K562 (cell line): ENCODE data around the gene MFN1. TPM values are rescaled to one million over a fixed set of nuclear protein-coding genes. Genes with fewer than 3 reads are reported as not detected.

Source experiments
- ATAC-seq: fragments of 200-7000 bp; cut with Tn5 transposase; 3 replicates; pipeline ENCODE4 v1.9.1; 2020; ENCODE audit warnings: moderate library complexity
- BruUV-seq: library from RNA; stranded (reverse); fragments of 400-500 nt; replicated peaks from 2 replicates; lab custom pipeline; 2021; lab: Mats Ljungman, UMichigan
- CTCF ChIA-PET: fragments of 300-600 bp; formaldehyde crosslinking; extraction: SDS; loops from one replicate; lab custom pipeline; 2021; ENCODE audit warnings: low intra/inter-chr PET ratio; lab: Yijun Ruan, JAX
- POLR2A ChIA-PET: fragments of 300-600, 350-650 bp; sonication (Branson Sonifier 250); formaldehyde crosslinking; extraction: SDS; loops from one replicate; lab custom pipeline; 2021; ENCODE audit warnings: antibody characterized with exemption, inconsistent platforms; lab: Yijun Ruan, JAX
- DNase-seq, 4 experiments: peaks; one replicate each; pipeline versions ENCODE4 v3.0.0 to v3.0.0-alpha.2; 2011 to 2018; ENCODE audit warnings: low spot score in 3 of 4, mixed read lengths in 3 of 4; ENCODE audit errors: extremely low read depth in 1 of 4
- FAIRE-seq: peaks from 2 replicates; lab custom pipeline; 2011; peaks lifted over from hg19 to GRCh38; lab: Jason Lieb, UNC
- H2AFZ ChIP-seq: 2 replicates; pipeline ENCODE4 v1.6.0; 2011; ENCODE audit warnings: low read depth, low read length, control low read depth, inconsistent platforms
- H3K27ac ChIP-seq: fragments of 200-600 bp; 3 replicates; pipeline ENCODE4 v1.8.0; 2011; ENCODE audit warnings: low read depth, mild to moderate bottlenecking, control low read depth, inconsistent platforms, low read length, moderate library complexity, mixed read lengths; ENCODE audit errors: extremely low read depth
- H3K27me3 ChIP-seq, 2 experiments: fragments of 300-600 bp in 1 of 2; 2 replicates in 1 of 2; 3 replicates in 1 of 2; pipeline versions ENCODE4 v1.6.0 to v1.8.0; 2011; ENCODE audit warnings: inconsistent platforms in 2 of 2, low read length in 2 of 2, mild to moderate bottlenecking in 1 of 2, mixed read lengths in 1 of 2, moderate library complexity in 1 of 2; ENCODE audit not compliant: control insufficient read depth in 2 of 2, insufficient read depth in 2 of 2
- H3K36me3 ChIP-seq: fragments of 300-600 bp; 3 replicates; pipeline ENCODE4 v1.8.0; 2011; ENCODE audit warnings: mild to moderate bottlenecking, low read length, inconsistent platforms; ENCODE audit not compliant: control insufficient read depth, insufficient read depth
- H3K4me1 ChIP-seq, 2 experiments: fragments of 200-600 bp in 1 of 2; replicated peaks in 1 of 2; 2 replicates in 1 of 2; 3 replicates in 1 of 2; pipeline versions ENCODE4 v1.5.1 to v1.8.0; 2011; ENCODE audit warnings: inconsistent platforms in 2 of 2, low read length in 2 of 2, mild to moderate bottlenecking in 1 of 2, mixed read lengths in 1 of 2, moderate library complexity in 1 of 2; ENCODE audit not compliant: control insufficient read depth in 2 of 2, insufficient read depth in 2 of 2
- H3K4me2 ChIP-seq: 2 replicates; pipeline ENCODE4 v1.6.1; 2011; ENCODE audit warnings: low read length, control low read depth, inconsistent platforms, mixed read lengths; ENCODE audit not compliant: insufficient read depth
- H3K4me3 ChIP-seq: fragments of 200-600 bp; sonication (generic), shearing (Covaris generic); 2 replicates; pipeline ENCODE4 v1.5.1; 2016; ENCODE audit warnings: control low read depth, inconsistent platforms
- H3K79me2 ChIP-seq: fragments of 200-600 bp; 3 replicates; pipeline ENCODE4 v1.8.0; 2011; ENCODE audit warnings: low read length, inconsistent platforms; ENCODE audit not compliant: control insufficient read depth, insufficient read depth
- H3K9ac ChIP-seq, 2 experiments: 2 replicates each; pipeline versions ENCODE4 v1.6.0 to v1.6.1; 2011; ENCODE audit warnings: low read depth in 2 of 2, low read length in 2 of 2, control low read depth in 1 of 2, inconsistent platforms in 1 of 2, mild to moderate bottlenecking in 1 of 2, mixed read lengths in 1 of 2; ENCODE audit not compliant: insufficient read depth in 1 of 2
- H3K9me1 ChIP-seq: one replicate; pipeline ENCODE4 v1.6.0; 2011; ENCODE audit warnings: inconsistent platforms, mild to moderate bottlenecking, low read length, moderate library complexity; ENCODE audit not compliant: control insufficient read depth, insufficient read depth
- H3K9me3 ChIP-seq: replicated peaks from 2 replicates; pipeline ENCODE4 v1.5.1; 2011; ENCODE audit warnings: low read depth, low read length, inconsistent platforms; ENCODE audit not compliant: control insufficient read depth, insufficient read depth
- H4K20me1 ChIP-seq: replicated peaks from 2 replicates; pipeline ENCODE4 v1.6.1; 2011; ENCODE audit warnings: low read length, inconsistent platforms, mixed read lengths; ENCODE audit not compliant: control insufficient read depth, insufficient read depth
- BACH1 ChIP-seq: fragments of 200-800 bp; sonication (Bioruptor generic); IDR thresholded peaks from 2 replicates; pipeline ENCODE4 v1.6.1; 2016; ENCODE audit warnings: missing genetic modification characterization, missing compliant biosample characterization
- CAMTA2 ChIP-seq: fragments of 250-450 bp; sonication (Bioruptor Pico); conservative IDR thresholded peaks from 2 replicates; pipeline ENCODE4 v1.5.1; 2022
- EHMT2 ChIP-seq: fragments of 450-650 bp; IDR thresholded peaks from 2 replicates; pipeline ENCODE4 v1.6.1; 2018; ENCODE audit warnings: antibody characterized with exemption
- FOXM1 ChIP-seq, 2 experiments: fragments of 450-650 bp in 1 of 2; sonication (generic) in 1 of 2; formaldehyde crosslinking in 1 of 2; IDR thresholded peaks; 2 replicates each; pipeline versions ENCODE4 v1.6.1 to v1.9.0; 2017 to 2022; ENCODE audit warnings: low read depth in 2 of 2, mild to moderate bottlenecking in 2 of 2, missing genetic modification reagents in 1 of 2, moderate library complexity in 1 of 2
- MEF2D ChIP-seq: conservative IDR thresholded peaks from 2 replicates; pipeline ENCODE4 v1.6.1; 2016; ENCODE audit warnings: low read depth, missing genetic modification characterization, missing compliant biosample characterization
- PHF21A ChIP-seq: fragments of 450-650 bp; IDR thresholded peaks from 2 replicates; pipeline ENCODE4 v1.6.1; 2017; ENCODE audit warnings: low read depth, borderline replicate concordance
- POLR3G ChIP-seq: IDR thresholded peaks from 2 replicates; pipeline ENCODE4 v1.6.1; 2011; ENCODE audit not compliant: insufficient read length, insufficient replicate concordance; ENCODE audit errors: extremely low read depth
- RAD21 ChIP-seq, 2 experiments: fragments of 250-450 bp in 1 of 2; fragments of 450-650 bp in 1 of 2; sonication (Bioruptor Pico) in 1 of 2; formaldehyde crosslinking in 1 of 2; IDR thresholded peaks in 1 of 2; conservative IDR thresholded peaks in 1 of 2; 2 replicates each; pipeline versions ENCODE4 v1.4.0 to v1.8.0; 2020 to 2022; ENCODE audit warnings: mild to moderate bottlenecking in 2 of 2, moderate library complexity in 1 of 2
- RBM39 ChIP-seq: fragments of 200-400 bp; formaldehyde crosslinking; optimal IDR thresholded peaks from 2 replicates; pipeline ENCODE3; 2018; ENCODE audit warnings: low read depth, low read length
- SNIP1 ChIP-seq: fragments of 450-650 bp; IDR thresholded peaks from 2 replicates; pipeline ENCODE4 v1.7.1; 2017; ENCODE audit warnings: low read depth, mild to moderate bottlenecking
- STAT5B ChIP-seq: fragments of 250-450 bp; sonication (Bioruptor Pico); IDR thresholded peaks from 2 replicates; pipeline ENCODE4 v1.8.0; 2021; ENCODE audit warnings: mild to moderate bottlenecking, inconsistent platforms
- ZC3H8 ChIP-seq: fragments of 450-650 bp; IDR thresholded peaks from 2 replicates; pipeline ENCODE4 v1.6.1; 2017
- WGBS: fragments of 100-300 bp; shearing (Covaris generic); methylation state at CpG from one replicate; pipeline ENCODE4 v1.1.6; 2016; ENCODE audit warnings: low coverage, mixed read lengths; ENCODE audit not compliant: insufficient coverage; ENCODE audit errors: missing lambda C conversion rate; 5-methylcytosine and 5-hydroxymethylcytosine counted together
- in situ Hi-C: fragments of 300-500 bp; cut with MboI; formaldehyde crosslinking; loops from 4 replicates; pipeline ENCODE4 v1.15.0; 2018; ENCODE audit warnings: inconsistent platforms, mixed read lengths
- intact Hi-C: fragments of 100-400 bp; cut with micrococcal nuclease; formaldehyde crosslinking; loops from 2 replicates; pipeline ENCODE4 v1.14.2; 2022
- polyA plus RNA-seq, 8 experiments: library from polyadenylated mRNA; depleted of rRNA in 4 of 8; stranded (reverse) in 5 of 8; unstranded in 3 of 8; fragments of >200 nt; fragmentation: Nextera tagmentation in 2 of 8; fragmentation: Illumina TruSeq in 1 of 8; extraction: Ambion mirVana in 2 of 8; extraction: Trizol in 1 of 8; gene quantifications; 2 replicates each; pipeline versions ENCODE4 v1.2.1 to v1.2.3, GENCODE V29; 2011 to 2014; ENCODE audit warnings: inconsistent platforms in 1 of 8, missing spikeins in 1 of 8
- total RNA-seq, 7 experiments: library from RNA; depleted of rRNA in 6 of 7; stranded (reverse); fragments of >200 nt in 6 of 7; fragmentation: Illumina TruSeq in 2 of 7; extraction: Trizol in 2 of 7; gene quantifications; 2 replicates each; pipeline versions ENCODE4 v1.2.1 to v1.2.3, GENCODE V29; 2011 to 2021; ENCODE audit warnings: low replicate concordance in 1 of 7
- TF ChIP-seq, protein P1 (sequence below): sonication (generic); formaldehyde crosslinking; IDR thresholded peaks from 2 replicates; pipeline ENCODE4 v1.8.0; 2022; ENCODE audit warnings: mild to moderate bottlenecking, missing genetic modification reagents
- TF ChIP-seq, protein P2 (sequence below): sonication (generic); formaldehyde crosslinking; IDR thresholded peaks from 2 replicates; pipeline ENCODE4 v1.8.0; 2022; ENCODE audit warnings: missing genetic modification reagents, mild to moderate bottlenecking, moderate library complexity, borderline replicate concordance
- TF ChIP-seq, protein P3 (sequence below): fragments of 200-400 bp; formaldehyde crosslinking; IDR thresholded peaks from 2 replicates; pipeline ENCODE4 v1.6.1; 2017; ENCODE audit warnings: mild to moderate bottlenecking, low read depth, low read length, moderate library complexity
- TF ChIP-seq, protein P4 (sequence below), 3 experiments: IDR thresholded peaks in 2 of 3; conservative IDR thresholded peaks in 1 of 3; 2 replicates each; pipeline ENCODE4 v1.5.1; 2011 to 2012; ENCODE audit warnings: low read length in 3 of 3, mild to moderate bottlenecking in 3 of 3, control low read depth in 2 of 3, improper control_type of control experiment in 1 of 3, inconsistent platforms in 1 of 3, low read depth in 1 of 3, mixed read lengths in 1 of 3, moderate library complexity in 1 of 3; ENCODE audit not compliant: insufficient read depth in 2 of 3

The MFN1 gene
- total and polyA plus RNA-seq, 9 of the 15 experiments (the other 6 are each of a cell fraction or from before 2014, with no cell fraction given), result 10.5 to 42.7 (median 22.6) TPM

DNA sequence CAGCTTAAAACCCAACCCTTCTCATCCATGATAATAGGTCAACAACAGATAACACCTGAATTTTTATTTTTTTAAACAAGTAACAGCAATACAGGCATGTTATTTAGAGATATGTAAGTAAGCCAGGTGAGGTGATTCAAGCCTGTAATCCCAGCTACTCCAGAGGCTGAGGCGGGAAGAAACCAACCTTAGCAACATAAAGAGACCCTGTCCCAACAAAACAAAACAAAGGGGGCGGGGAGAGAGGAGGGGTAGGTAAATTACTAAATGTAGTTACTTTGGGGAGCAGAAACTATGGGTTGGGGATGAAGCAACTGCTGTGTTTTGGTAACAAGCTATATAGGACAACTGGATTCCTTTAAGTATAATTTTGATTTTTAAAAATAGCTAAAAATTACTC, 56.8 kb downstream of the MFN1 start (continued):
- TF ChIP-seq, protein P1, sequence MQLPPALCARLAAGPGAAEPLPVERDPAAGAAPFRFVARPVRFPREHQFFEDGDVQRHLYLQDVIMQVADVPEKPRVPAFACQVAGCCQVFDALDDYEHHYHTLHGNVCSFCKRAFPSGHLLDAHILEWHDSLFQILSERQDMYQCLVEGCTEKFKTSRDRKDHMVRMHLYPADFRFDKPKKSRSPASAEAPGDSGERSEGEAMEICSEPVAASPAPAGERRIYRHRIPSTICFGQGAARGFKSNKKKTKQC (CRISPR knock-in tag), result no peak
- TF ChIP-seq STAT5B (CRISPR knock-in tag) (no peak), MEF2D (tag) (no peak), EHMT2 (no peak)

DNA sequence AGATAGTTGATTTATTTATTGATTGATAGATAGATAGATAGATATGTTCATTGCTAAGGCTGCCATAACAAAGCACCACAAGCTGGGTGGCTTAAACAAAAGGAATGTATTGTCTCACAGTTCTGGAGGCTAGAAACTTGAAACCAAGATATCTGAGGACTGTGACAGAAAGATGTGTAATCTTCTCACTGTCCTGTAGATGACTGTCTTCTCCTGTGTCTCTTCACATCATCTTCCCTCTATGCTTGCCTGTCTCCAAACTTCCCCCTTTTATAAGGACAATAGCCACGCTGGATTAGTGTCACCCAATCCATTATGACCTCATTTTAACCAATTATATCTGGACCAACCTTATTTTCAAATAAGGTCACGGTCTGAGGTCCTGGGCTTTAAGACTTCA, 62.8 kb downstream of the MFN1 start:
- Histone ChIP-seq H2AFZ (no peak overlapping the region), H3K79me2 (no peaks in the 10 kb centered on the region), H3K9me1 (no peaks in the 10 kb centered on the region), H3K9ac (no peak overlapping the region), H3K36me3 (peaks cover 22% of the 10 kb centered on the region; the same call in 2 of the 3 replicates), H3K27ac (no peak overlapping the region), H3K27me3 (no peaks in the 10 kb centered on the region), H4K20me1 (no peaks in the 10 kb centered on the region), H3K9me3 (no peaks in the 10 kb centered on the region), H3K4me3 (no peak overlapping the region), H3K4me2 (no peak overlapping the region), H3K4me1 (no peaks in the 10 kb centered on the region)
- WGBS, result 60% methylated on average over 2 of the region's 2 CpGs
- ChIA-PET POLR2A (no interaction called here), CTCF (no interaction called here)
- in situ Hi-C loops (no loop called here), intact Hi-C loops (loop anchor here (1.0 kb wide), 1 partner anchor 148 kb away; no protein-coding TSS in a partner anchor)
- peak; percentile 77 for ATAC-seq
- BruUV-seq, result no TSS peak
- peak in 1 of 4 experiments; percentile 8 for DNase-seq
- FAIRE-seq, result no peak
- TF ChIP-seq, protein P2, sequence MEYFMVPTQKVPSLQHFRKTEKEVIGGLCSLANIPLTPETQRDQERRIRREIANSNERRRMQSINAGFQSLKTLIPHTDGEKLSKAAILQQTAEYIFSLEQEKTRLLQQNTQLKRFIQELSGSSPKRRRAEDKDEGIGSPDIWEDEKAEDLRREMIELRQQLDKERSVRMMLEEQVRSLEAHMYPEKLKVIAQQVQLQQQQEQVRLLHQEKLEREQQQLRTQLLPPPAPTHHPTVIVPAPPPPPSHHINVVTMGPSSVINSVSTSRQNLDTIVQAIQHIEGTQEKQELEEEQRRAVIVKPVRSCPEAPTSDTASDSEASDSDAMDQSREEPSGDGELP, result no peak
- no peak for TF ChIP-seq ZC3H8
- TF ChIP-seq RAD21 (CRISPR knock-in tag; conservative IDR thresholded peaks at IDR 0.05 in 1 of 2, IDR thresholded peaks at IDR 0.05 in 1 of 2), result peak in 1 of 2 experiments; percentile 49; a peak in 2 of 4 replicates
- TF ChIP-seq BACH1, result no peak
- no peak for TF ChIP-seq CAMTA2 (CRISPR knock-in tag)
- TF ChIP-seq POLR3G, result no peak
- TF ChIP-seq SNIP1, result no peak
- TF ChIP-seq, protein P3, sequence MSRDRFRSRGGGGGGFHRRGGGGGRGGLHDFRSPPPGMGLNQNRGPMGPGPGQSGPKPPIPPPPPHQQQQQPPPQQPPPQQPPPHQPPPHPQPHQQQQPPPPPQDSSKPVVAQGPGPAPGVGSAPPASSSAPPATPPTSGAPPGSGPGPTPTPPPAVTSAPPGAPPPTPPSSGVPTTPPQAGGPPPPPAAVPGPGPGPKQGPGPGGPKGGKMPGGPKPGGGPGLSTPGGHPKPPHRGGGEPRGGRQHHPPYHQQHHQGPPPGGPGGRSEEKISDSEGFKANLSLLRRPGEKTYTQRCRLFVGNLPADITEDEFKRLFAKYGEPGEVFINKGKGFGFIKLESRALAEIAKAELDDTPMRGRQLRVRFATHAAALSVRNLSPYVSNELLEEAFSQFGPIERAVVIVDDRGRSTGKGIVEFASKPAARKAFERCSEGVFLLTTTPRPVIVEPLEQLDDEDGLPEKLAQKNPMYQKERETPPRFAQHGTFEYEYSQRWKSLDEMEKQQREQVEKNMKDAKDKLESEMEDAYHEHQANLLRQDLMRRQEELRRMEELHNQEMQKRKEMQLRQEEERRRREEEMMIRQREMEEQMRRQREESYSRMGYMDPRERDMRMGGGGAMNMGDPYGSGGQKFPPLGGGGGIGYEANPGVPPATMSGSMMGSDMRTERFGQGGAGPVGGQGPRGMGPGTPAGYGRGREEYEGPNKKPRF, result no peak
- TF ChIP-seq, protein P4, sequence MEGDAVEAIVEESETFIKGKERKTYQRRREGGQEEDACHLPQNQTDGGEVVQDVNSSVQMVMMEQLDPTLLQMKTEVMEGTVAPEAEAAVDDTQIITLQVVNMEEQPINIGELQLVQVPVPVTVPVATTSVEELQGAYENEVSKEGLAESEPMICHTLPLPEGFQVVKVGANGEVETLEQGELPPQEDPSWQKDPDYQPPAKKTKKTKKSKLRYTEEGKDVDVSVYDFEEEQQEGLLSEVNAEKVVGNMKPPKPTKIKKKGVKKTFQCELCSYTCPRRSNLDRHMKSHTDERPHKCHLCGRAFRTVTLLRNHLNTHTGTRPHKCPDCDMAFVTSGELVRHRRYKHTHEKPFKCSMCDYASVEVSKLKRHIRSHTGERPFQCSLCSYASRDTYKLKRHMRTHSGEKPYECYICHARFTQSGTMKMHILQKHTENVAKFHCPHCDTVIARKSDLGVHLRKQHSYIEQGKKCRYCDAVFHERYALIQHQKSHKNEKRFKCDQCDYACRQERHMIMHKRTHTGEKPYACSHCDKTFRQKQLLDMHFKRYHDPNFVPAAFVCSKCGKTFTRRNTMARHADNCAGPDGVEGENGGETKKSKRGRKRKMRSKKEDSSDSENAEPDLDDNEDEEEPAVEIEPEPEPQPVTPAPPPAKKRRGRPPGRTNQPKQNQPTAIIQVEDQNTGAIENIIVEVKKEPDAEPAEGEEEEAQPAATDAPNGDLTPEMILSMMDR (IDR thresholded peaks at IDR 0.05 in 2 of 3, conservative IDR thresholded peaks at IDR 0.05 in 1 of 3; ENCODE audit: insufficient read depth in 2 of 3, low read depth in 1 of 3, low read length in 3 of 3), result peak; percentile 1 to 44 (median 18); a peak in 2 of 6 replicates
- no peak for TF ChIP-seq RBM39
- no peak for TF ChIP-seq PHF21A
- no peak for TF ChIP-seq FOXM1 (IDR thresholded peaks at IDR 0.05; ENCODE audit: low read depth)
- TF ChIP-seq FOXM1 (CRISPR knock-in tag; IDR thresholded peaks at IDR 0.05; ENCODE audit: low read depth), result no peak
